ENCODE results near the gene GAL3ST2.
"Not testable (repeated sequence)": the region's sequence is repeated elsewhere in the genome, so short reads cannot be mapped to it uniquely, and the experiment has no call there.

Gene GAL3ST2

GRCh38 chr2:241795021-241795999 is 18.7 kb downstream of the GAL3ST2 start:
- no peak for DNase-seq

GRCh38 chr2:241796209-241796608 is 19.6 kb downstream of the GAL3ST2 start:
- no peak for DNase-seq

- DNase-seq, result no peak
Observed at GRCh38 chr2:241796610-241797138, 20.1 kb downstream of the GAL3ST2 start.

- no peak for DNase-seq
Observed at GRCh38 chr2:241797441-241798080, 20.9 kb downstream of the GAL3ST2 start.

GRCh38 chr2:241798081-241798630 is 21.5 kb downstream of the GAL3ST2 start:
- DNase-seq, result no peak

- no peak for DNase-seq
Observed at GRCh38 chr2:241798631-241799521, 22.3 kb downstream of the GAL3ST2 start.

GRCh38 chr2:241799522-241800197 is 23.0 kb downstream of the GAL3ST2 start:
- DNase-seq, result no peak

GRCh38 chr2:241800198-241800903 is 23.7 kb downstream of the GAL3ST2 start:
- not testable (repeated sequence) for DNase-seq

GRCh38 chr2:241801611-241802420 is 25.2 kb downstream of the GAL3ST2 start:
- DNase-seq, result no peak

GRCh38 chr2:241802421-241803318 is 26.0 kb downstream of the GAL3ST2 start:
- no peak for DNase-seq

- DNase-seq, result peak; percentile 46
Observed at GRCh38 chr2:241803387-241804325, 27.0 kb downstream of the GAL3ST2 start.

- no peak for DNase-seq
Observed at GRCh38 chr2:241804326-241805229, 28.0 kb downstream of the GAL3ST2 start.

GRCh38 chr2:241806217-241806616 is 29.6 kb downstream of the GAL3ST2 start:
- DNase-seq, result not testable (repeated sequence)

GRCh38 chr2:241808051-241808720 is 31.6 kb downstream of the GAL3ST2 start:
- no peak for DNase-seq

- no peak for DNase-seq
Observed at GRCh38 chr2:241808721-241809382, 32.2 kb downstream of the GAL3ST2 start, which contains the start of gene NEU4. Gene NEU4 (plus strand): TSS chr2:241809193. CDS start chr2:241814485, 5,292 bp downstream.
